GM21528 (cell line): ENCODE measurements around the gene EME1.
"Not testable (repeated sequence)": the region's sequence is repeated elsewhere in the genome, so short reads cannot be mapped to it uniquely, and the experiment has no call there.

Source experiments
- ATAC-seq: cut with Tn5 transposase; IDR thresholded peaks from one replicate; pipeline ENCODE4 v1.9.1; 2021; ENCODE audit warnings: mild to moderate bottlenecking, moderate library complexity; ENCODE audit not compliant: unreplicated experiment, low FRiP score

The EME1 gene

DNA sequence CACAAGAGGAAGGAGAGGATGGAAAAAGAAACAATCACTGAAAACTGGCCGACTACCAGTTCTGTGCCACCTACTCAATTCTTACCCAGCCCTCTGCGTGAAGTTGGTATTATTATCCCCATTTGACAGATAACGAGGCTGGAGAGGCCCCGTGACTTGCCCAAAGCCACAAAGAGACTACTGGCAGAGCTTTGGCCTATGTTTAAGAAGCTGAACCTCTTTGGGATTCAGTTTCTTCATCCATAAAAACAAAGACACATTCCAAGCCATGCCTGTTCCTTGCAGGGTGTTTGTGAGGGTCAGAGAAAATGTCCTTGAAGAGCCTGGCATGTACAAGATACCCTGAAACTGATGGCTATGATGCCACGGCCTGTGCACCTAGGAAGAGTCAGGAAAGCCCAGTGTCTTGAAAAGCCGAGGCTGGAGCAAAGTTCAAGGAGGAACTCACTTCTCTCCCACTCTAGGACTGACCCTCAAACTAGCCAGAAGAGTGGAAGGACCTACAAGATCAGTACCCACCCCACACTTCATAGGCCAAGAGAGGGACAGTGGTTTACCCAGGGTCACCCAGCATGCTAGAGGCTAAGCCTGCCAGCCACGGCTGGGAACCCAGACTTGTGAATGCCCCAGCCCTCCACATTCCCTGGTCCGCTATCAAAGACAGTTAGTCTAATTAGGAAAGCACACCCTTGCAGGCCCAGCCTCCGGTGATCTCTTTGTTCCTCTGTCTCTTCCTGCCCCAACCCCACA lies 51.4 kb downstream of the EME1 start:
- no peak for ATAC-seq

DNA sequence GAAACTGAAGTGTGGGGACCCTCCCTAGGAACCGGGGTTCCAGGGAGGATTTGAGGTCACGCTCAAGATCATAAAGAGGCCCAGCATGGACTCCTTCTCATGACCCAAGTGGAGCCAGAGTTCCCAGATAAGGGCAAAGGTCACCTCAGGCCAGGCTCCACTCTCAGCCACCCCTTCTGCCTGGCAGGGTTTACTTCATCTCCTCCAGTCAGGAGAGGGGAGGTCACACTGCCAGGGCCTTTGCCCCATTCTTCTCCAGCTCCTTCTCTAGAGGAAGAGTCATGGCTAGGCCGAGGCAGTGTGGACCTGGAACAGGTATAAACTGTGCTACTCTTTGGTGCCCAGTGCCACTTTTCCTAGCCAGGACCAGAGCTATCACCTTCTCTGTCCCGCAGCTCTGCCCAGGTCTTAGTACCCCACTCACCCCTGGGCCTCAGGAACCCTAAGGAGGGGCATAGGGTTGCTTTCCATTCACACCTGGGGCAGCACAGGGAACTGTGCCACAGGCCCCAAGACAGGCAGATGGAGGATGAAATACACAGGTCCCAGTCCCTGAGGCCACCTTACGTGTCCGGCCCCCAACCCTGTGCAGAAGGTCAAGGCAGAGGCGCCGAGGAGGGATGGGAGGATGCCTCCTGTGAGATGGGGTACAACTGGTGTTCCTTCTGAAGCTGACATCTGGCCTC lies 52.1 kb downstream of the EME1 start:
- no peak for ATAC-seq

GRCh38 chr17:50425682-50426471 lies 52.8 kb downstream of the EME1 start, which contains the start of gene ACSF2:
TSS of gene ACSF2 (plus strand) at chr17:50426218. CDS start at chr17:50426262, 44 bp downstream.
- ATAC-seq, result peak; percentile 54

DNA sequence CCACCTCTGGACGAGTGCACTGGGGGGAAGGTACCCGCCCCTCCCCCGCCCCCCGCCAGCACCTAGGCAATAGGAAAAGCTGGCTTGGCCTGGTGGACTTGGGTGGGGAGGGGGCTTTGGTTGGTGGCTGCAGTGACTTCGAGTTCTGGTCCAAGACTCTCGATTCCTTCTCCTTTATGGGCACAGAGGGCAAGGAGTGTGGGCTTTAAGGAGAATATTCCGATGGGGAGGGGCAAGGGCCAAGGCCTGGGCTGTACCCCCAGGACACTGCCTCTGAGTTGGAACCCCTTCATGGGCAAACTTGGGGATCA lies 53.4 kb downstream of the EME1 start:
- no peak for ATAC-seq

DNA sequence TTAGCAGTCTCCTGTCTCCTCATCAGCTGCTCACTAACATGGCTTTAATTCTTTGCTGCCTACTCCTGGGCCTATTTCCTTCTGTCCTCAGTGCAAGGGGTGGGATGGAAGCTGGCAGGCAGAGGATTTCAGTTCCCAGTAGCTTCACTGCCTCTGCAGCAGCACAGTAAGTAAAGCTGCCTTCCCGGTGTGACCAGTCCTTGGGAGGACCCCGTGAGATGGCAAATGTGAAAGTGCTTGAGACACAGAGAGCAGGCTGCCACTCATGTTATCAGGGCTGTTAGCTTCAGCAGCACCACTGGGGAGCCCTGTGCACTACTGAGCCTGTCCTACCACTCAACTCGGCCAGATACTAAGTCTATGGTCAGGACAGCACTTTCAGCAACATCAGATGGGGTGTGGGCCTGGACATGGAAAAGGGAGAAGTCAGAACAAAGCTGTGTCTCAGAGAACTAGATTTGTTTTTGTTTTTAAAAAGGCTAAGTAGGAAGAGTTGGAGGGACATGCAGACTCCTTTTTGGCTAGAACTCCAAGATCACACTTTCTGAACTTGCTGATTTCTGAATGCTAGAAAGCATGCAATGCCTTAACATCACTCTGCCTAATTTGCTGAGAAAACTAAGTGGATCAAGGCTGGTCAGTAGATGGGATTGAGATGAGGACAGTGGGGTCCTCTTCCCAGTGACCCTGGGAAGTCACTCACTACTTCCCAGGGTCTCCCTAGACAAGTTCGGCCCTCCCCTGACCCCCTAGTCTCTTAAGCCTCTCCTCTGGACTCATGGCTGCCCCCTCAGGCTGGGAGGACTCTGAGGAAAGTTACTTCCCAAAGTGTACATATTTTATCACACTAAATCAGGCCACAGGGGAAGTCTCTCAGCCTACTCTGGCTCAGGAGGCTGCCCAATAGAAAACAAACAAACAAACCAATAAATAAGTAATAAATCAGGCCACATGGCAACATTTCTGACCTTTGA lies 54.1 kb downstream of the EME1 start:
- ATAC-seq, result no peak

- ATAC-seq, result not testable (repeated sequence)
Measured at GRCh38 chr17:50428126-50428525, 55.1 kb downstream of the EME1 start.

DNA sequence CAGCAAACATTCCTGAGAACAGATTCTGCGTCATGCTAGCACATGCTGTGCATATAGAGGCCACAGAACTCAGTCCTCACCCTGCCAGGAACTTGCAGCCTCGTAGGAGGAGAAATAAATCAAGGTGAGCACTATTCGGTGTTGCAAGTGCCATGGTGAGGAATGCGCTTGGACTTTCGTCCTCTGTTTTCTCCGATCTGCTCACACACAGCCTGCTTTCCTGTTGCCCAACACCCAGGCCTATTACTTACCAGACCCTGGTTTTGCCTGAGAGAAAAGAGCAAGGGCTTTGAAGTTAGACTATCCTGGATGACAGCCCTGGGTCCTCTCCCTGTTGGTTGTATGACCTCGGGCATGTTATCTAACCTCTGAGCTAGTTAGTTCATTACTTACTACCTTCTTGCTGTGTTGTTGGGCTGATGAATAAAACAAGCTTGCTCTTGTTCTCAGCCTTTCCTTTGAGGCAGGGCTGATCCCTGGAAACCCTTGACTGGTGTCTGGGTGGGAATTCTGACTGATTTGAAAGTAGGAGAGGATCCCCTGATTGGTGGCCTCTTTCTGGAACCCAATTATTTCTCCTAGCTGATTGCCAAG lies 55.9 kb downstream of the EME1 start:
- ATAC-seq, result no peak

DNA sequence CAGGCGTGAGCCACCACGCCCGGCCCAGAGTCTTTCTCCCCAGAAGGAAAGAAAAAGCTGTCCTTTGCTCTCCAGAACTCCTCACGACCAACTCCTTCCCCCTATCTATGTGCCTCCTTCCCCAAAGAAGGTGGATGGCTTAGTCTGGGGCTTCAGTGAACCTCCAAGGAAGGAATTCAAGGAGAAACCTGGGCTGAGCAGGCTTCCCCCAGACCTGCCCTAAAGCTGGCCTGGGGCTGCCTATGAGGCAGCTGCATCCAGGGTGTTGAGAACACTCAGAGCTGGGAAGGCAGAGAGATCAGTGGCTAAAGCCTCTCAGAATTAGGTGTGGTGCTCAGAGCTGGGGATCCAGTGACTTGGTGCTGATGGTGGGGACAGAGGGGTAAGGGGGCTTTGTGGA lies 56.8 kb downstream of the EME1 start:
- ATAC-seq, result no peak
